Ureter (tissue), 1 donor: ENCODE data around the gene SOX6. TPM values are rescaled to one million over a fixed set of nuclear protein-coding genes. Genes with fewer than 3 reads are reported as not detected.

ENCODE experiments used
- DNase-seq: peaks from one replicate; pipeline ENCODE4 v3.0.0-alpha.2; 2020; ENCODE audit warnings: low spot score
- total RNA-seq: library from RNA; stranded (reverse); gene quantifications from one replicate; pipeline ENCODE4 v1.2.4, GENCODE V29; 2023
- donor health status: DM: yes; HTN: yes; CAD: no.

SOX6 gene
- total RNA-seq, 1 donor from 2014 or later = 6.4 TPM

- DNase-seq = no peak
These were observed 390.6 kb downstream of the SOX6 start for GRCh38 chr11:15965562-15966250.

- DNase-seq = no peak
These were observed 393.1 kb downstream of the SOX6 start for GRCh38 chr11:15963266-15963665.

- no peak for DNase-seq
These were observed 397.4 kb downstream of the SOX6 start for GRCh38 chr11:15958910-15959309.

GRCh38 chr11:15957234-15957633 is 399.1 kb downstream of the SOX6 start:
- DNase-seq = no peak

GRCh38 chr11:15956302-15956701 is 400.0 kb downstream of the SOX6 start:
- no peak for DNase-seq

- no peak for DNase-seq
These were observed 400.8 kb downstream of the SOX6 start for GRCh38 chr11:15955595-15955994.

- no peak for DNase-seq
These were observed 408.4 kb downstream of the SOX6 start for GRCh38 chr11:15947681-15948648.

- DNase-seq = no peak
These were observed 410.6 kb downstream of the SOX6 start for GRCh38 chr11:15945726-15946125.

- peak; percentile 26 for DNase-seq
These were observed 411.9 kb downstream of the SOX6 start for GRCh38 chr11:15944460-15944859.

- no peak for DNase-seq
These were observed 412.7 kb downstream of the SOX6 start for GRCh38 chr11:15943418-15944197.

GRCh38 chr11:15942936-15943335 is 413.4 kb downstream of the SOX6 start:
- DNase-seq = no peak

GRCh38 chr11:15942126-15942525 is 414.2 kb downstream of the SOX6 start:
- DNase-seq = no peak

GRCh38 chr11:15941206-15941770 is 415.1 kb downstream of the SOX6 start:
- no peak for DNase-seq

- no peak for DNase-seq
These were observed 415.7 kb downstream of the SOX6 start for GRCh38 chr11:15940462-15941205.

GRCh38 chr11:15938983-15939382 is 417.4 kb downstream of the SOX6 start:
- DNase-seq = no peak

GRCh38 chr11:15938121-15938611 is 418.2 kb downstream of the SOX6 start:
- DNase-seq = no peak

GRCh38 chr11:15937601-15938120 is 418.7 kb downstream of the SOX6 start:
- DNase-seq = no peak

GRCh38 chr11:15936011-15936410 is 420.3 kb downstream of the SOX6 start:
- no peak for DNase-seq

GRCh38 chr11:15935373-15935772 is 421.0 kb downstream of the SOX6 start:
- no peak for DNase-seq

GRCh38 chr11:15933886-15934625 is 422.3 kb downstream of the SOX6 start:
- no peak for DNase-seq
